PC-9 (cell line): ENCODE measurements around the gene CCL3.

Source experiments
- CTCF ChIP-seq: fragments of 200-600 bp; sonication (generic); conservative IDR thresholded peaks from 2 replicates; pipeline ENCODE4 v1.6.1; 2017; ENCODE audit warnings: mixed run types, antibody characterized with exemption, mild to moderate bottlenecking, moderate library complexity
- EZH2 ChIP-seq: fragments of 200-600 bp; sonication (generic); IDR thresholded peaks from 2 replicates; pipeline ENCODE4 v1.8.0; 2017; ENCODE audit warnings: antibody characterized with exemption, low read depth

DNA sequence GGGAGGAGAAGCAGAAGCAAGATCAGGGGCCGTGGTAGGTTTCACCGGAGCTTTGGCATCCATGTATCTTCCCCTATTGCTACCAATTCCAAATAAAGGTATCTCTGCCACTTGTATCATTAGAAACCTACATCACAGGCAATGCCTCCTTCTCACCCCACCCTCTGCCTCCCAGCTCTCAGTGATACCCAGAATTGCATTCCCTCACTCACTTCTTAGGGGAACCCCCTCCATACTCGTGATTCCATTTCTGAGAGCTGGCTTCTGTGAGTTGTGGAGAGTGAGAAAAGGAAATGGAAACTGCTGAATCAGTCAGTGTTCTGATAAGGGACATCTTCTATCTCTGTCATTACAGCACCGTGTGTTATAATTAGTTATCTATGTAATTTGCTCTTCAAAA, 2.3 kb upstream of the CCL3 start:
- no peak for TF ChIP-seq CTCF
- no peak for TF ChIP-seq EZH2
